Spleen (tissue), 11 donors: ENCODE measurements around the gene GPR3. TPM values are rescaled to one million over a fixed set of nuclear protein-coding genes. Genes with fewer than 3 reads are reported as not detected.

Source experiments
- DNase-seq: peaks from one replicate; pipeline ENCODE4 v3.0.0-alpha.2; 2020
- H3K27ac ChIP-seq, 8 donors: fragments of 200-600 bp; sonication (generic) in 7 of 8; 1 replicate in 4 of 8; 2 replicates in 4 of 8; pipeline versions ENCODE4 v1.5.0 to v1.8.0; 2016 to 2021; ENCODE audit warnings: inconsistent platforms in 4 of 8, mild to moderate bottlenecking in 4 of 8, moderate library complexity in 1 of 8
- H3K27me3 ChIP-seq, 7 donors: fragments of 200-600 bp; sonication (generic) in 6 of 7; replicated peaks in 1 of 7; 1 replicate in 4 of 7; 2 replicates in 3 of 7; pipeline versions ENCODE4 v1.5.0 to v1.8.0; 2016 to 2021; ENCODE audit warnings: inconsistent platforms in 3 of 7, mild to moderate bottlenecking in 1 of 7
- H3K36me3 ChIP-seq, 6 donors: fragments of 200-600 bp; sonication (generic) in 5 of 6; 1 replicate in 4 of 6; 2 replicates in 2 of 6; pipeline versions ENCODE4 v1.5.0 to v1.8.0; 2016 to 2021; ENCODE audit warnings: inconsistent platforms in 2 of 6
- H3K4me1 ChIP-seq, 6 donors: fragments of 200-600 bp; sonication (generic) in 5 of 6; 1 replicate in 3 of 6; 2 replicates in 3 of 6; pipeline versions ENCODE4 v1.5.0 to v1.8.0; 2016 to 2021; ENCODE audit warnings: inconsistent platforms in 3 of 6
- H3K4me3 ChIP-seq, 8 donors: fragments of 200-600 bp; sonication (generic) in 7 of 8; 1 replicate in 4 of 8; 2 replicates in 4 of 8; pipeline versions ENCODE4 v1.5.0 to v1.8.0; 2016 to 2021; ENCODE audit warnings: inconsistent platforms in 4 of 8, mild to moderate bottlenecking in 4 of 8, moderate library complexity in 2 of 8
- H3K9me3 ChIP-seq, 8 donors: fragments of 200-600 bp; sonication (generic) in 7 of 8; 1 replicate in 4 of 8; 2 replicates in 4 of 8; pipeline versions ENCODE4 v1.5.0 to v1.8.0; 2016 to 2021; ENCODE audit warnings: inconsistent platforms in 4 of 8
- CTCF ChIP-seq, 11 experiments: fragments of 200-600 bp in 7 of 11; fragments of 450-650 bp in 4 of 11; sonication (generic) in 4 of 11; IDR thresholded peaks in 8 of 11; conservative IDR thresholded peaks in 3 of 11; 1 replicate in 7 of 11; 2 replicates in 4 of 11; pipeline versions ENCODE4 v1.4.0 to v1.8.0; 2016 to 2021; ENCODE audit warnings: antibody characterized with exemption in 11 of 11, inconsistent platforms in 4 of 11, mild to moderate bottlenecking in 1 of 11
- POLR2A ChIP-seq, 3 donors: fragments of 450-650 bp; IDR thresholded peaks; one replicate each; pipeline ENCODE4 v1.5.1; 2017; ENCODE audit warnings: antibody characterized with exemption in 3 of 3, mild to moderate bottlenecking in 1 of 3
- POLR2AphosphoS5 ChIP-seq, 3 donors: sonication (generic); formaldehyde crosslinking; IDR thresholded peaks; one replicate each; pipeline ENCODE4 v1.5.1; 2017; ENCODE audit warnings: antibody characterized with exemption in 3 of 3
- WGBS, 5 donors: extraction: QIAGEN DNeasy Blood & Tissue Kit in 3 of 5; methylation state at CpG; one replicate each; pipeline versions ENCODE4 v1.1.5 to v1.1.7; 2013 to 2018; 5-methylcytosine and 5-hydroxymethylcytosine counted together
- intact Hi-C: fragments of 100-400 bp; cut with DNase I; formaldehyde crosslinking; loops from one replicate; pipeline ENCODE4 v1.15.0; 2023; ENCODE audit warnings: low total_unique reads
- polyA plus RNA-seq, 3 donors: library from polyadenylated mRNA; stranded (reverse); fragments of 200-250 nt; gene quantifications; one replicate each; pipeline ENCODE4 v1.2.1, GENCODE V29; 2013
- total RNA-seq, 7 donors: library from RNA; depleted of rRNA in 3 of 7; stranded (reverse); fragments of >200 nt in 3 of 7; fragmentation: NEBNext Ultra II Directional in 4 of 7; extraction: Animal tissue kit (Norgen Biotek cat#: 25700) in 4 of 7; gene quantifications; one replicate each; pipeline versions ENCODE4 v1.1.0 to v1.2.1, GENCODE V29; 2016 to 2021
- donor health status: healthy with polysubstance abuse.
- donor health status: DM: no; HTN: no; CAD: no; lungs with moderate emphysema.
- donor health status: DM: no; HTN: no; CAD: no.
- donor health status: Bipolar disorder and iron deficiency.
- donor health status: healthy.
- donor health status: DM: no; HTN: no; CAD: no.
- donor health status: DM: yes; HTN: yes; CAD: no.

Gene GPR3
- total and polyA plus RNA-seq, 10 donors = 0.05 to 0.40 (median 0.16) TPM; not detected in 4

- Histone ChIP-seq H3K27ac (no peak overlapping the region), H3K9me3 (no peaks in the 10 kb centered on the region), H3K4me1 (peaks cover 0 to 33% (median 6%) of the 10 kb centered on the region in 6 donors), H3K36me3 (no peaks in the 10 kb centered on the region), H3K4me3 (no peak overlapping the region), H3K27me3 (peaks cover 0 to 10% (median 0%) of the 10 kb centered on the region in 7 donors)
- 78 to 86% (median 81%) methylated on average over 7 to 11 of the region's 11 CpGs for WGBS, 5 donors
- intact Hi-C loops = no loop called here
- DNase-seq = no peak
- TF ChIP-seq CTCF (IDR thresholded peaks at IDR 0.05 in 8 of 11, conservative IDR thresholded peaks at IDR 0.05 in 3 of 11) (no peak), POLR2A (IDR thresholded peaks at IDR 0.05) (no peak), POLR2AphosphoS5 (IDR thresholded peaks at IDR 0.05) (no peak)
Observed at GRCh38 chr1:27379564-27380122, 12.8 kb upstream of the GPR3 start.

GRCh38 chr1:27380224-27380623 lies 12.2 kb upstream of the GPR3 start:
- no peak overlapping the region for H3K4me3 ChIP-seq
- no peak overlapping the region for H3K27ac ChIP-seq
- DNase-seq = no peak
- H3K4me1 ChIP-seq = peaks cover 0 to 32% (median 6%) of the 10 kb centered on the region in 6 donors
- no peak for TF ChIP-seq CTCF (IDR thresholded peaks at IDR 0.05 in 8 of 11, conservative IDR thresholded peaks at IDR 0.05 in 3 of 11)
- no peak for TF ChIP-seq POLR2A (IDR thresholded peaks at IDR 0.05)
- TF ChIP-seq POLR2AphosphoS5 (IDR thresholded peaks at IDR 0.05) = no peak
- intact Hi-C loops = no loop called here
- H3K27me3 ChIP-seq = peaks cover 0 to 10% (median 0%) of the 10 kb centered on the region in 7 donors
- no peaks in the 10 kb centered on the region for H3K9me3 ChIP-seq
- WGBS, 5 donors = 84 to 94% (median 94%) methylated on average over 4 of the region's 4 CpGs
- H3K36me3 ChIP-seq = no peaks in the 10 kb centered on the region

GRCh38 chr1:27380766-27381733 lies 11.4 kb upstream of the GPR3 start:
- Histone ChIP-seq H3K4me1 (peaks cover 0 to 30% (median 6%) of the 10 kb centered on the region in 6 donors), H3K9me3 (no peaks in the 10 kb centered on the region), H3K4me3 (no peak overlapping the region), H3K36me3 (no peaks in the 10 kb centered on the region), H3K27me3 (peaks cover 0 to 10% (median 0%) of the 10 kb centered on the region in 7 donors), H3K27ac (no peak overlapping the region)
- DNase-seq = no peak
- TF ChIP-seq POLR2A (IDR thresholded peaks at IDR 0.05) (no peak), POLR2AphosphoS5 (IDR thresholded peaks at IDR 0.05) (no peak), CTCF (IDR thresholded peaks at IDR 0.05 in 8 of 11, conservative IDR thresholded peaks at IDR 0.05 in 3 of 11) (no peak)
- intact Hi-C loops = no loop called here
- 70 to 85% (median 79%) methylated on average over 10 to 12 of the region's 12 CpGs for WGBS, 5 donors
